ENCODE data around the gene LAMB1. TPM values are rescaled to one million over a fixed set of nuclear protein-coding genes. Genes with fewer than 3 reads are reported as not detected.

LAMB1 gene
- total RNA-seq, 2 experiments from 2014 or later = 0.17 TPM; not detected in 1

DNA sequence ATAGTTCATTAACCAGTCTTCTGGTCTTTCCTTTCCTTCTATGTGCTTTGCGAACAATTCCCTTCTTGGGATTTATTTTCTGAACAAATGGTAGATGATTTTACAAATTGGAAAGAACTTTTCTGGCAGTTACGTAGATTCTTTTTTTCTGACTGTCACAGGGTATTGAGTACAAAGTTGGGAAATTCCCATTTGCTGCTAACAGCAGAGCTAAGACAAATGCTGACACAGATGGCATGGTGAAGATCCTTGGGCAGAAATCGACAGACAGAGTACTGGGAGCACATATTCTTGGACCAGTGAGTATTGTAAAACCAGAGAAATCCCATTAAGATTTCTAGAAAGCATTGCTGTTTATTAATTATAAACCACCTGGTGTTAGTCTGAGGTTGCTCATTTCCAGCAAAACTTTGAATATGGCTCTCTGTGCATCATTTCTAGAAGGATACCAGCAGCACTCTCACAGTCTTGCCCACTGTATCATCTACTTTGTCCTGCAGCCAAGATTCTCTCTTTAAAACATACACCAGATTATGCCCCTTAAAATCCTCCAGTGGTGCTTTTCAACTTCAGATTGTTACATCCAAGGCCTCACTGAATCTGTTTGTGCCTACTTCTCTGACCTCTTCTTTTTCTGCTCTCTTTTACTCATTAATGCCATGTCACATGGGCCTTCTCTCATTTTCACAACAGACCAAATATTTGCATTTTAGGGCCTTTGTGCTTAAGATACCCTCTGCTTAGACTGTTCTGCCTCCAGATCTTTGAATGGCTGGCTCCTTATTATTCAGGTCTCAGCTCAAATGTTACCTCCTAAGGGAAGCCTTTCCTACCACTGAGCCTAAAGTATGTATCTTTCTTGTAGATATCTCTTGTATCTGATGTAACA, 85.0 kb downstream of the LAMB1 start:
- H3K4me2 ChIP-seq (ENCODE audit: low read length) = no peak overlapping the region
- ChIA-PET POLR2A (interaction anchor here (0.9 to 3.3 kb wide), 2 partner anchors 12 to 14 kb away, joined by 3 to 10 read pairs; no protein-coding TSS in a partner anchor), CTCF (ENCODE audit: unreplicated experiment) (no interaction called here)

DNA sequence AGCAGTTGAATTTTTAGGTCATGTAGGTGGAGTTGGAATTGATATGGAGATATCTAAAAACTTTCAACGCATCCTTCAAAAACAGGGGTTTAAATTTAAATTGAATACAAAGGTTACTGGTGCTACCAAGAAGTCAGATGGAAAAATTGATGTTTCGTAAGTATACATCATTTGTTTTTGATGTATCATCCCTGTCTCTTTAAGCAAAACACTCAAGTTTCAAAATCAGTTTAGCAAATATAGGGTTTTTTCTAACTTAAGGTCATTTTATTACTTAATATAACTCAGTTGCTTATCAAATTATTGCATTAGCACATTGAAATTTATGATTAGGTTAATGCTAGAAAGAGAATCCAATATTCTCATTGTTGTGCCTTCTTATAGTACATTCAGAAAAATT, 87.4 kb downstream of the LAMB1 start:
- POLR2A ChIA-PET = interaction anchor here (0.7 kb wide), 1 partner anchor 755 kb away, joined by 3 read pairs; no protein-coding TSS in a partner anchor
- Histone ChIP-seq H3K4me1 (ENCODE audit: insufficient read depth, low read length, poor library complexity, severe bottlenecking) (no peaks in the 10 kb centered on the region), H3K27ac (ENCODE audit: low read depth, low read length, poor library complexity, severe bottlenecking) (no peak overlapping the region), H4K20me1 (ENCODE audit: insufficient read depth, low read length) (no peaks in the 10 kb centered on the region), H3K4me2 (ENCODE audit: low read length) (no peak overlapping the region), H3K79me2 (ENCODE audit: insufficient read depth, low read depth, low read length) (peaks cover 30% of the 10 kb centered on the region; the same call in 1 of the 2 replicates), H3K9me2 (ENCODE audit: insufficient read depth, low read length) (no peaks in the 10 kb centered on the region), H3K4me3 (ENCODE audit: low read depth, low read length, poor library complexity, severe bottlenecking) (no peak overlapping the region), H3K9me3 (ENCODE audit: low read length) (0 out of 2 replicates have a peak, but pooled peaks cover 4% of the 10 kb centered on the region), H3K36me3 (ENCODE audit: insufficient read depth, low read length) (peaks cover 98% of the 10 kb centered on the region), H2AFZ (ENCODE audit: low read length) (no peak overlapping the region)
- CTCF ChIA-PET (ENCODE audit: unreplicated experiment) = no interaction called here
- TF ChIP-seq EZH2phosphoT487 (IDR thresholded peaks at IDR 0.05; ENCODE audit: borderline replicate concordance, low read depth, low read length) = no peak
- TF ChIP-seq, protein P1, sequence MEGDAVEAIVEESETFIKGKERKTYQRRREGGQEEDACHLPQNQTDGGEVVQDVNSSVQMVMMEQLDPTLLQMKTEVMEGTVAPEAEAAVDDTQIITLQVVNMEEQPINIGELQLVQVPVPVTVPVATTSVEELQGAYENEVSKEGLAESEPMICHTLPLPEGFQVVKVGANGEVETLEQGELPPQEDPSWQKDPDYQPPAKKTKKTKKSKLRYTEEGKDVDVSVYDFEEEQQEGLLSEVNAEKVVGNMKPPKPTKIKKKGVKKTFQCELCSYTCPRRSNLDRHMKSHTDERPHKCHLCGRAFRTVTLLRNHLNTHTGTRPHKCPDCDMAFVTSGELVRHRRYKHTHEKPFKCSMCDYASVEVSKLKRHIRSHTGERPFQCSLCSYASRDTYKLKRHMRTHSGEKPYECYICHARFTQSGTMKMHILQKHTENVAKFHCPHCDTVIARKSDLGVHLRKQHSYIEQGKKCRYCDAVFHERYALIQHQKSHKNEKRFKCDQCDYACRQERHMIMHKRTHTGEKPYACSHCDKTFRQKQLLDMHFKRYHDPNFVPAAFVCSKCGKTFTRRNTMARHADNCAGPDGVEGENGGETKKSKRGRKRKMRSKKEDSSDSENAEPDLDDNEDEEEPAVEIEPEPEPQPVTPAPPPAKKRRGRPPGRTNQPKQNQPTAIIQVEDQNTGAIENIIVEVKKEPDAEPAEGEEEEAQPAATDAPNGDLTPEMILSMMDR (conservative IDR thresholded peaks at IDR 0.05; ENCODE audit: low read length) = no peak
- intact Hi-C loops (cut with micrococcal nuclease; ENCODE audit: unreplicated experiment) = no loop called here
- no TSS peak for BruUV-seq (replicated peaks)
- DNase-seq (ENCODE audit: low spot score) = no peak

More for the DNA sequence above, 85.0 kb downstream of the LAMB1 start:
- no peaks in the 10 kb centered on the region for H3K9me3 ChIP-seq (ENCODE audit: low read length)
- no peak for DNase-seq (ENCODE audit: low spot score)
- no peak overlapping the region for H2AFZ ChIP-seq (ENCODE audit: low read length)
- intact Hi-C loops (cut with micrococcal nuclease; ENCODE audit: unreplicated experiment) = no loop called here
- no peaks in the 10 kb centered on the region for H4K20me1 ChIP-seq (ENCODE audit: insufficient read depth, low read length)
- H3K27ac ChIP-seq (ENCODE audit: low read depth, low read length, poor library complexity, severe bottlenecking) = no peak overlapping the region
- BruUV-seq (replicated peaks) = no TSS peak
- peaks cover 91% of the 10 kb centered on the region for H3K36me3 ChIP-seq (ENCODE audit: insufficient read depth, low read length)
- H3K4me3 ChIP-seq (ENCODE audit: low read depth, low read length, poor library complexity, severe bottlenecking) = no peak overlapping the region
- H3K79me2 ChIP-seq (ENCODE audit: insufficient read depth, low read depth, low read length) = peaks cover 18% of the 10 kb centered on the region; the same call in 1 of the 2 replicates
- H3K9me2 ChIP-seq (ENCODE audit: insufficient read depth, low read length) = no peaks in the 10 kb centered on the region
- H3K4me1 ChIP-seq (ENCODE audit: insufficient read depth, low read length, poor library complexity, severe bottlenecking) = no peaks in the 10 kb centered on the region
- no peak for TF ChIP-seq EZH2phosphoT487 (IDR thresholded peaks at IDR 0.05; ENCODE audit: borderline replicate concordance, low read depth, low read length)
- TF ChIP-seq, protein P1 (conservative IDR thresholded peaks at IDR 0.05; ENCODE audit: low read length) = no peak

DNA sequence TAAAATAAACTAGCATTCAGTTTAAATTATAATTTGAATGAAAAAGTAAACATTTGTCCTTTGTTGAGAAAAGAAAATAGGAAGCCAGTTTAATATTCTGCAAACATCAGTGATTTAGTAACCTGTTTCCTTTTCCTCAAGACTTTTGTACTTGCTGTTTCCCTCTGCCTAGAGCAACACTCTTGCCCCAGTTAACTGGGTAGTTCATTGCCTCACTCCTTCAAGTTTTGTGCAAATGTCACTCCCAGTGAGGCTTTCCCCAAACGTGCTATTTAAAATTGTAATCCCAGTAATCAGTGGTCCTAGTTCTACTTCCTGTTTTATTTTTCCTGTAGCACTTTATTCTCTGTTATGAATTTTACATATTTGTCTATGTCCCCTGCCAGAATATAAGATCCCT, 88.1 kb downstream of the LAMB1 start:
- POLR2A ChIA-PET = no interaction called here
- 0 out of 2 replicates have a peak, but pooled peaks cover 4% of the 10 kb centered on the region for H3K9me3 ChIP-seq (ENCODE audit: low read length)
- H3K4me3 ChIP-seq (ENCODE audit: low read depth, low read length, poor library complexity, severe bottlenecking) = no peak overlapping the region
- H2AFZ ChIP-seq (ENCODE audit: low read length) = no peak overlapping the region
- BruUV-seq (replicated peaks) = no TSS peak
- TF ChIP-seq EZH2phosphoT487 (IDR thresholded peaks at IDR 0.05; ENCODE audit: borderline replicate concordance, low read depth, low read length) = no peak
- TF ChIP-seq, protein P1 (conservative IDR thresholded peaks at IDR 0.05; ENCODE audit: low read length) = no peak
- intact Hi-C loops (cut with micrococcal nuclease; ENCODE audit: unreplicated experiment) = no loop called here
- H3K9me2 ChIP-seq (ENCODE audit: insufficient read depth, low read length) = no peaks in the 10 kb centered on the region
- H3K4me1 ChIP-seq (ENCODE audit: insufficient read depth, low read length, poor library complexity, severe bottlenecking) = no peaks in the 10 kb centered on the region
- peaks cover 98% of the 10 kb centered on the region for H3K36me3 ChIP-seq (ENCODE audit: insufficient read depth, low read length)
- CTCF ChIA-PET (ENCODE audit: unreplicated experiment) = no interaction called here
- no peak for DNase-seq (ENCODE audit: low spot score)
- no peak overlapping the region for H3K4me2 ChIP-seq (ENCODE audit: low read length)
- no peak overlapping the region for H3K27ac ChIP-seq (ENCODE audit: low read depth, low read length, poor library complexity, severe bottlenecking)
- peaks cover 30% of the 10 kb centered on the region; the same call in 1 of the 2 replicates for H3K79me2 ChIP-seq (ENCODE audit: insufficient read depth, low read depth, low read length)
- H4K20me1 ChIP-seq (ENCODE audit: insufficient read depth, low read length) = no peaks in the 10 kb centered on the region
